Effector memory CD4-positive, alpha-beta T cell (primary cell): Measurements from ENCODE around the gene ZFHX3.

Source experiments
- DNase-seq, 3 donors: peaks; one replicate each; pipeline ENCODE4 v3.0.0-alpha.2; 2020
- H3K27ac ChIP-seq: 2 replicates; pipeline ENCODE4 v1.7.0; 2013; ENCODE audit warnings: mild to moderate bottlenecking, low read length, moderate library complexity; ENCODE audit not compliant: insufficient read depth, poor library complexity, severe bottlenecking
- H3K27me3 ChIP-seq: replicated peaks from 2 replicates; pipeline ENCODE4 v1.7.0; 2013; ENCODE audit warnings: mild to moderate bottlenecking, low read length; ENCODE audit not compliant: insufficient read depth, control insufficient read depth, poor library complexity, severe bottlenecking
- H3K36me3 ChIP-seq: 2 replicates; pipeline ENCODE4 v1.7.0; 2013; ENCODE audit warnings: mild to moderate bottlenecking, low read length, moderate library complexity; ENCODE audit not compliant: control insufficient read depth, insufficient read depth
- H3K4me1 ChIP-seq: 2 replicates; pipeline ENCODE4 v1.7.0; 2013; ENCODE audit warnings: low read length, mild to moderate bottlenecking; ENCODE audit not compliant: control insufficient read depth, insufficient read depth, poor library complexity, severe bottlenecking
- H3K4me3 ChIP-seq: 2 replicates; pipeline ENCODE4 v1.7.0; 2013; ENCODE audit warnings: low read length, low read depth, mild to moderate bottlenecking; ENCODE audit not compliant: insufficient read depth, poor library complexity, severe bottlenecking
- H3K9me3 ChIP-seq: 2 replicates; pipeline ENCODE4 v1.7.0; 2013; ENCODE audit warnings: mild to moderate bottlenecking, low read length, moderate library complexity; ENCODE audit not compliant: control insufficient read depth

The ZFHX3 gene

DNA sequence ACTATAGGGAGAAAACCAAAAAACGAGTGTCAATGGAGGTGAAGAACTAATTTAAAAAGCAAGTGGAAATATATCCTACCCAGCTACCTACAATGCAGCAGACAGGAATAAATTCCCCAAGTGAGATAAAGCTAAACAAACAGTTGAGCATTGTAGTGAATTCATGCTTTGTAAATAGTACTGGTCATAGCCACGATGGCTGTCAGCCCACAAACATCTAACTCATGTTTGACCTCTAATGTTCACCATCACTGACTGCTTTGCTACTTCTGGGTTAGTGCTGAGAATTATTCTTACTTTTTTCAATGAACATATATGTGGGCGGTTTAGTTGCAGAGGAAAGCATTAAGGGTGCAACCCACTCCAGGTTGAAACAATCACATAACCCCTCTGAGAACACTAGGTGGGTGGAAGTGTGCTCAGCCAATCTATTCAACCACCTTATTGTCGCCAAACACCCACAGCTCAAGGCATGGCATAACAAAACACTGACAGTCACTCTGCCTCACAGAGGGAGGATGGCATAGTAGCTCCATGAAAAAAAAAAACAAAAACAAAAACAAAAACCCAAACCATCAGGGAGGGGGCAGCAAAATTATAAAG, 264.1 kb downstream of the ZFHX3 start:
- Histone ChIP-seq H3K4me3 (no peak overlapping the region), H3K27ac (no peak overlapping the region), H3K36me3 (no peaks in the 10 kb centered on the region), H3K4me1 (peaks cover 4% of the 10 kb centered on the region), H3K27me3 (peaks cover 6% of the 10 kb centered on the region), H3K9me3 (no peaks in the 10 kb centered on the region)
- no peak for DNase-seq

GRCh38 chr16:72769876-72770275, 278.1 kb downstream of the ZFHX3 start:
- Histone ChIP-seq H3K36me3 (no peaks in the 10 kb centered on the region), H3K4me3 (no peak overlapping the region), H3K9me3 (no peaks in the 10 kb centered on the region), H3K27ac (no peak overlapping the region), H3K4me1 (no peaks in the 10 kb centered on the region), H3K27me3 (no peaks in the 10 kb centered on the region)
- DNase-seq: no peak

GRCh38 chr16:72768591-72768990, 279.3 kb downstream of the ZFHX3 start:
- H3K36me3 ChIP-seq: no peaks in the 10 kb centered on the region
- no peak for DNase-seq
- no peak overlapping the region for H3K27ac ChIP-seq
- H3K4me1 ChIP-seq: no peaks in the 10 kb centered on the region
- H3K9me3 ChIP-seq: no peaks in the 10 kb centered on the region
- H3K27me3 ChIP-seq: peaks cover 2% of the 10 kb centered on the region
- no peak overlapping the region for H3K4me3 ChIP-seq

- H3K9me3 ChIP-seq: no peaks in the 10 kb centered on the region
- no peaks in the 10 kb centered on the region for H3K36me3 ChIP-seq
- peaks cover 2% of the 10 kb centered on the region for H3K27me3 ChIP-seq
- H3K4me1 ChIP-seq: no peaks in the 10 kb centered on the region
- no peak overlapping the region for H3K4me3 ChIP-seq
- DNase-seq: no peak
- H3K27ac ChIP-seq: no peak overlapping the region
Measured at GRCh38 chr16:72766506-72766905, 281.4 kb downstream of the ZFHX3 start.

DNA sequence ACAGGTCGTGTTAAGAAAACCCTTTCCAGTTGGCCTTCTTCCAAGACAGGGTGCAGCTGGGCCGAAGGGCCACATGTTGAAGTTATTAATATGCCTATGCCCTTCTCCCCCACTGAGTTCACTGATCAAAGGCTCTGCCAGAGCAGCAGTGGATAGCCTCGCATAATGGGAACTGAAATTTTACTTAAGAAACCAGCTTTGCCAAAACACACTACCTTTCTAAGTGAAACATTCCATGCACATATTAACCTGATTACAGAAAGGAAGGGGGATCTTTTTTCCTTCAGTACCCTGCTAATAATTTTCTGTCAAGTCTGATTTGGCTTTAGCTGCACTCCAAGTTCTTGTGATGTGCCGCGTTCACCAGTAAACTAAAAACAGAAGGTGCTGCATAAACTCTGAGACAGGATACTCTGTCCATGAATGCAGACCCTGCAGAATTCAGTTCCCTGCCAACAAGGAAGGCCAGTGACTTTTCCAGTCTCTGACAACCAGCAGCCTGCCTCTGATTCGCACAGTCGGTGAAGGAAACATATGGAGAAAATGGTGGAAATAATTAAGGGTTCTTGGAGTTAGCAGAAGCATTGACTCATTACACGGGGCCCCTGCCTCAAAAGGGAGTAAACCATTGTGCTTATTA, 283.8 kb downstream of the ZFHX3 start:
- H3K4me1 ChIP-seq: no peaks in the 10 kb centered on the region
- H3K4me3 ChIP-seq: no peak overlapping the region
- H3K27me3 ChIP-seq: peaks cover 2% of the 10 kb centered on the region
- H3K9me3 ChIP-seq: no peaks in the 10 kb centered on the region
- H3K27ac ChIP-seq: no peak overlapping the region
- no peaks in the 10 kb centered on the region for H3K36me3 ChIP-seq
- no peak for DNase-seq

- H3K27me3 ChIP-seq: peaks cover 2% of the 10 kb centered on the region
- H3K4me3 ChIP-seq: no peak overlapping the region
- H3K9me3 ChIP-seq: no peaks in the 10 kb centered on the region
- no peak for DNase-seq
- H3K4me1 ChIP-seq: no peaks in the 10 kb centered on the region
- no peak overlapping the region for H3K27ac ChIP-seq
- H3K36me3 ChIP-seq: no peaks in the 10 kb centered on the region
Measured at GRCh38 chr16:72760581-72760980, 287.3 kb downstream of the ZFHX3 start.

GRCh38 chr16:72753881-72754280, 294.0 kb downstream of the ZFHX3 start:
- H3K9me3 ChIP-seq: no peaks in the 10 kb centered on the region
- no peak overlapping the region for H3K27ac ChIP-seq
- DNase-seq: no peak
- H3K4me1 ChIP-seq: no peaks in the 10 kb centered on the region
- no peak overlapping the region for H3K4me3 ChIP-seq
- H3K27me3 ChIP-seq: no peaks in the 10 kb centered on the region
- H3K36me3 ChIP-seq: no peaks in the 10 kb centered on the region

DNA sequence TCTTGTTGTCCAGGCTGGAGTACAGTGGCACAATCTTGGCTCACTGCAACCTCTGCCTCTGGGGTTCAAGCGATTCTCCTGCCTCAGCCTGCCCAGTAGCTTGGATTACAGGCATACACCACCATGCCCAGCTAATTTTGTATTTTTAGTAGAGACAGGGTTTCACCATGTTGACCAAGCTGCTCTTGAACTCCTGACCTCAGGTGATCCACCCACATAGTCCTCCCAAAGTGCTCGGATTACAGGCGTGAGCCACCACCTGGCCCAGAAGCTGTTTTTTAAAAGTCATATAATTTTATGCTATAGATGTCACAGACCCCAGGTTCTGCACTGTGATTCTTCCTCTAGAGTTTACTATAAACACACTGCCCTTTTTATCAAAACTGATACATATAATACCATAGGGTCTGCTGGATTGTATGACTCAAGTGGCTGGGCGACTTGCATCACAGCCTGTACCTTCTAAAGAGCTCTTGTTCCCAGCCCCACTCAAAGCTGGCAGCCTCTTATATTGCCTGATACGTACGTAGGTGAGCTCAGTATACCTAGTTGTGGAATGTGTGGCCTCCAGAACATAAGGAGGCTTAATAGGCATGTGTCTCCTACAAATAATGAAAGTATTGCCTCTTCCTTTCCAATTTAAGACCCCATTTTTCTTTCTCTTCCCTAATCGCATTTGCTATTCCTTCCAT, 295.8 kb downstream of the ZFHX3 start:
- DNase-seq: no peak
- Histone ChIP-seq H3K9me3 (no peaks in the 10 kb centered on the region), H3K27ac (no peak overlapping the region), H3K4me3 (no peak overlapping the region), H3K4me1 (no peaks in the 10 kb centered on the region), H3K27me3 (no peaks in the 10 kb centered on the region), H3K36me3 (no peaks in the 10 kb centered on the region)

- Histone ChIP-seq H3K9me3 (no peaks in the 10 kb centered on the region), H3K27ac (no peak overlapping the region), H3K4me1 (no peaks in the 10 kb centered on the region), H3K4me3 (no peak overlapping the region), H3K27me3 (no peaks in the 10 kb centered on the region), H3K36me3 (no peaks in the 10 kb centered on the region)
- DNase-seq: no peak
Measured at GRCh38 chr16:72751076-72751475, 296.9 kb downstream of the ZFHX3 start.

DNA sequence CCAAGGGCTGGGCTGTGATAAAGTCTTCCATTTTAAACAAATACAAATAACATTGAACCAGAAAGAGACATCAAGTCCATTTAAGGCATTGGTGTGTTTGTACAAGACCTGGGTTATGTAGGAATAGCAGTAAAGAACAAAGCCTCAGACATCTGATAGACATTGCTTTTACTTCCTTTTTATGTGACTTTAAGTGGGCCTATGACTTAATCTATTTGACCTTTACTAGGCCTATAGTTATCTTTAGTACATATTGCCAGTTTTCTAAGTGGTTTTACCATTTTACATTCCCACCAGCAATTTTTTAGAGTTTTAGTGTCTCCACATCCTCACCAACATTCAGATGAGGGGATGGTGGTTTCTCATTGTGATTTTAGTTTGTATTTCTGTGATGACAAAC, 298.8 kb downstream of the ZFHX3 start:
- Histone ChIP-seq H3K9me3 (no peaks in the 10 kb centered on the region), H3K4me3 (no peak overlapping the region), H3K27ac (no peak overlapping the region), H3K27me3 (no peaks in the 10 kb centered on the region), H3K36me3 (no peaks in the 10 kb centered on the region), H3K4me1 (no peaks in the 10 kb centered on the region)
- DNase-seq: no peak
